ENCODE data around the gene JUN. TPM values are rescaled to one million over a fixed set of nuclear protein-coding genes. Genes with fewer than 3 reads are reported as not detected.

The JUN gene
- total and polyA plus RNA-seq, 2 donors (not counting 1 experiment from before 2014, with no cell fraction given) = 94.4 to 4,074 TPM

GRCh38 chr1:58799650-58800049 is 15.8 kb upstream of the JUN start:
- Histone ChIP-seq H3K4me2 (replicated peaks; ENCODE audit: low read depth, low read length, poor library complexity, severe bottlenecking) (no peak overlapping the region), H3K27ac (ENCODE audit: low read length in 2 of 2) (no peak overlapping the region), H3K9me3 (ENCODE audit: control extremely low read depth in 1 of 3, control insufficient read depth in 2 of 3, insufficient read depth in 1 of 3, low read length in 2 of 3) (peaks cover 0 to 1% (median 0%) of the 10 kb centered on the region in 3 donors), H3K4me1 (ENCODE audit: control insufficient read depth in 2 of 2, insufficient read depth in 2 of 2, low read length in 2 of 2) (peaks cover 4 to 8% of the 10 kb centered on the region in 2 donors), H3K4me3 (ENCODE audit: control extremely low read depth in 1 of 5, extremely low read depth in 1 of 5, insufficient read depth in 1 of 5, low read depth in 2 of 5, low read length in 4 of 5) (no peak overlapping the region), H4K20me1 (ENCODE audit: control insufficient read depth, insufficient read depth, low read length, poor library complexity, severe bottlenecking) (no peaks in the 10 kb centered on the region), H3K9ac (ENCODE audit: low read length) (no peak overlapping the region), H3K36me3 (replicated peaks in 1 of 2; ENCODE audit: control extremely low read depth in 1 of 2, control insufficient read depth in 1 of 2, extremely low read depth in 1 of 2, insufficient read depth in 2 of 2, low read length in 1 of 2) (no peaks in the 10 kb centered on the region), H3K27me3 (replicated peaks in 1 of 4; ENCODE audit: control extremely low read depth in 1 of 4, control insufficient read depth in 3 of 4, insufficient read depth in 4 of 4, low read length in 3 of 4) (no peaks in the 10 kb centered on the region), H3K79me2 (ENCODE audit: control insufficient read depth, insufficient read depth, low read length) (peaks cover 8% of the 10 kb centered on the region), H2AFZ (ENCODE audit: insufficient read depth, low read depth, low read length, poor library complexity, severe bottlenecking) (no peak overlapping the region)
- CTCF ChIA-PET = interaction anchor here (0.7 kb wide), 1 partner anchor 347 kb away, joined by 3 read pairs; no protein-coding TSS in a partner anchor
- DNase-seq (no peak), ATAC-seq (ENCODE audit: low read depth) (no peak)
- POLR2A ChIA-PET = no interaction called here
- peaks cover 19% of the 10 kb centered on the region for H3K4me1 Mint-ChIP-seq
- no peak overlapping the region for H3K4me3 Mint-ChIP-seq
- no peaks in the 10 kb centered on the region for H3K27me3 Mint-ChIP-seq
- peak overlapping the region; percentile 29 for H3K27ac Mint-ChIP-seq
- no peak for TF ChIP-seq EZH2 (IDR thresholded peaks at IDR 0.05; ENCODE audit: borderline replicate concordance, insufficient read depth, low read depth, low read length, poor library complexity, severe bottlenecking)
- no peak for TF ChIP-seq CTCF (IDR thresholded peaks at IDR 0.05)
- intact Hi-C loops (cut with micrococcal nuclease) = no loop called here
- no peaks in the 10 kb centered on the region for H3K9me3 Mint-ChIP-seq (ENCODE audit: insufficient read depth)
- no CpG with 5 or more reads among the region's 1 CpG for WGBS (ENCODE audit: insufficient coverage)

- Histone ChIP-seq H3K4me2 (replicated peaks; ENCODE audit: low read depth, low read length, poor library complexity, severe bottlenecking) (no peak overlapping the region), H3K27me3 (replicated peaks in 1 of 4; ENCODE audit: control extremely low read depth in 1 of 4, control insufficient read depth in 3 of 4, insufficient read depth in 4 of 4, low read length in 3 of 4) (no peaks in the 10 kb centered on the region), H3K4me1 (ENCODE audit: control insufficient read depth in 2 of 2, insufficient read depth in 2 of 2, low read length in 2 of 2) (peaks cover 6% of the 10 kb centered on the region in 2 donors), H3K36me3 (replicated peaks in 1 of 2; ENCODE audit: control extremely low read depth in 1 of 2, control insufficient read depth in 1 of 2, extremely low read depth in 1 of 2, insufficient read depth in 2 of 2, low read length in 1 of 2) (no peaks in the 10 kb centered on the region), H3K27ac (ENCODE audit: low read length in 2 of 2) (no peak overlapping the region), H3K9ac (ENCODE audit: low read length) (no peak overlapping the region), H3K79me2 (ENCODE audit: control insufficient read depth, insufficient read depth, low read length) (peaks cover 8% of the 10 kb centered on the region), H2AFZ (ENCODE audit: insufficient read depth, low read depth, low read length, poor library complexity, severe bottlenecking) (no peak overlapping the region), H3K9me3 (ENCODE audit: control extremely low read depth in 1 of 3, control insufficient read depth in 2 of 3, insufficient read depth in 1 of 3, low read length in 2 of 3) (peaks cover 0 to 1% (median 0%) of the 10 kb centered on the region in 3 donors), H4K20me1 (ENCODE audit: control insufficient read depth, insufficient read depth, low read length, poor library complexity, severe bottlenecking) (no peaks in the 10 kb centered on the region), H3K4me3 (ENCODE audit: control extremely low read depth in 1 of 5, extremely low read depth in 1 of 5, insufficient read depth in 1 of 5, low read depth in 2 of 5, low read length in 4 of 5) (no peak overlapping the region)
- Mint-ChIP-seq H3K4me1 (peaks cover 22% of the 10 kb centered on the region), H3K9me3 (ENCODE audit: insufficient read depth) (no peaks in the 10 kb centered on the region), H3K4me3 (no peak overlapping the region), H3K27ac (peak overlapping the region; percentile 46), H3K27me3 (no peaks in the 10 kb centered on the region)
- intact Hi-C loops (cut with micrococcal nuclease) = no loop called here
- POLR2A ChIA-PET = no interaction called here
- CTCF ChIA-PET = interaction anchor here (0.7 kb wide), 1 partner anchor 12 kb away, joined by 3 read pairs; no protein-coding TSS in a partner anchor
- ATAC-seq (ENCODE audit: low read depth) (no peak), DNase-seq (no peak)
- no CpG with 5 or more reads among the region's 1 CpG for WGBS (ENCODE audit: insufficient coverage)
- TF ChIP-seq EZH2 (IDR thresholded peaks at IDR 0.05; ENCODE audit: borderline replicate concordance, insufficient read depth, low read depth, low read length, poor library complexity, severe bottlenecking) = no peak
- no peak for TF ChIP-seq CTCF (IDR thresholded peaks at IDR 0.05)
These were observed 15.1 kb upstream of the JUN start for GRCh38 chr1:58798910-58799442.
